Measurements from ENCODE around the gene PALM3. TPM values are rescaled to one million over a fixed set of nuclear protein-coding genes. Genes with fewer than 3 reads are reported as not detected.

Gene PALM3
- total and polyA plus RNA-seq, 2 experiments from 2014 or later: 2.1 to 3.4 TPM

- Histone ChIP-seq H3K27me3 (no peaks in the 10 kb centered on the region), H3K4me3 (no peak overlapping the region), H4K20me1 (ENCODE audit: insufficient read depth, poor library complexity, severe bottlenecking) (no peaks in the 10 kb centered on the region), H3K79me2 (no peaks in the 10 kb centered on the region), H3K4me1 (ENCODE audit: insufficient read depth) (no peaks in the 10 kb centered on the region), H2AFZ (no peak overlapping the region), H3K9me2 (replicated peaks; ENCODE audit: insufficient read depth) (no peaks in the 10 kb centered on the region), H3K27ac (no peak overlapping the region), H3K4me2 (no peak overlapping the region), H3K9me3 (ENCODE audit: low read depth) (no peaks in the 10 kb centered on the region), H3K36me3 (replicated peaks; ENCODE audit: insufficient read depth, low read depth) (no peaks in the 10 kb centered on the region)
- WGBS (ENCODE audit: low lambda C conversion rate, missing lambda C conversion rate): 91% methylated on average over 21 of the region's 21 CpGs
- TF ChIP-seq CTCF (IDR thresholded peaks at IDR 0.05; ENCODE audit: poor library complexity): no peak
- no peak for TF ChIP-seq EZH2phosphoT487 (IDR thresholded peaks at IDR 0.05; ENCODE audit: low read depth, severe bottlenecking, unreplicated experiment)
- TF ChIP-seq EZH2 (IDR thresholded peaks at IDR 0.05; ENCODE audit: borderline replicate concordance): no peak
- DNase-seq (ENCODE audit: low spot score): no peak
Observed at GRCh38 chr19:14097532-14098151, 35.8 kb upstream of the PALM3 start.

GRCh38 chr19:14096272-14096992, 34.6 kb upstream of the PALM3 start:
- 97% methylated on average over 11 of the region's 11 CpGs for WGBS (ENCODE audit: low lambda C conversion rate, missing lambda C conversion rate)

GRCh38 chr19:14094854-14095253, 33.0 kb upstream of the PALM3 start:
- TF ChIP-seq EZH2phosphoT487 (IDR thresholded peaks at IDR 0.05; ENCODE audit: low read depth, severe bottlenecking, unreplicated experiment) (no peak), CTCF (IDR thresholded peaks at IDR 0.05; ENCODE audit: poor library complexity) (no peak), EZH2 (IDR thresholded peaks at IDR 0.05; ENCODE audit: borderline replicate concordance) (no peak)
- Histone ChIP-seq H3K36me3 (replicated peaks; ENCODE audit: insufficient read depth, low read depth) (no peaks in the 10 kb centered on the region), H3K9me3 (ENCODE audit: low read depth) (no peaks in the 10 kb centered on the region), H3K27ac (no peak overlapping the region), H3K4me1 (ENCODE audit: insufficient read depth) (no peaks in the 10 kb centered on the region), H3K79me2 (no peaks in the 10 kb centered on the region), H4K20me1 (ENCODE audit: insufficient read depth, poor library complexity, severe bottlenecking) (no peaks in the 10 kb centered on the region), H3K27me3 (no peaks in the 10 kb centered on the region), H3K9me2 (replicated peaks; ENCODE audit: insufficient read depth) (no peaks in the 10 kb centered on the region), H3K4me3 (no peak overlapping the region), H2AFZ (no peak overlapping the region), H3K4me2 (no peak overlapping the region)
- no peak for DNase-seq (ENCODE audit: low spot score)
- 94% methylated on average over 7 of the region's 7 CpGs for WGBS (ENCODE audit: low lambda C conversion rate, missing lambda C conversion rate)

More at GRCh38 chr19:14096272-14096992, 34.6 kb upstream of the PALM3 start:
- H3K4me1 ChIP-seq (ENCODE audit: insufficient read depth): no peaks in the 10 kb centered on the region
- H2AFZ ChIP-seq: no peak overlapping the region
- no peaks in the 10 kb centered on the region for H4K20me1 ChIP-seq (ENCODE audit: insufficient read depth, poor library complexity, severe bottlenecking)
- DNase-seq (ENCODE audit: low spot score): no peak
- TF ChIP-seq EZH2 (IDR thresholded peaks at IDR 0.05; ENCODE audit: borderline replicate concordance) (no peak), CTCF (IDR thresholded peaks at IDR 0.05; ENCODE audit: poor library complexity) (no peak), EZH2phosphoT487 (IDR thresholded peaks at IDR 0.05; ENCODE audit: low read depth, severe bottlenecking, unreplicated experiment) (no peak)
- H3K9me2 ChIP-seq (replicated peaks; ENCODE audit: insufficient read depth): no peaks in the 10 kb centered on the region
- no peaks in the 10 kb centered on the region for H3K79me2 ChIP-seq
- H3K4me3 ChIP-seq: no peak overlapping the region
- no peaks in the 10 kb centered on the region for H3K36me3 ChIP-seq (replicated peaks; ENCODE audit: insufficient read depth, low read depth)
- H3K27me3 ChIP-seq: no peaks in the 10 kb centered on the region
- H3K4me2 ChIP-seq: no peak overlapping the region
- H3K27ac ChIP-seq: no peak overlapping the region
- no peaks in the 10 kb centered on the region for H3K9me3 ChIP-seq (ENCODE audit: low read depth)

Measured in hepatocyte (in vitro differentiated cells).